HG03103 (cell line): ENCODE results near the gene RGS4.

Source experiments
- ATAC-seq: cut with Tn5 transposase; IDR thresholded peaks from one replicate; pipeline ENCODE4 v1.9.1; 2021; ENCODE audit warnings: low read depth; ENCODE audit not compliant: unreplicated experiment

The RGS4 gene

DNA sequence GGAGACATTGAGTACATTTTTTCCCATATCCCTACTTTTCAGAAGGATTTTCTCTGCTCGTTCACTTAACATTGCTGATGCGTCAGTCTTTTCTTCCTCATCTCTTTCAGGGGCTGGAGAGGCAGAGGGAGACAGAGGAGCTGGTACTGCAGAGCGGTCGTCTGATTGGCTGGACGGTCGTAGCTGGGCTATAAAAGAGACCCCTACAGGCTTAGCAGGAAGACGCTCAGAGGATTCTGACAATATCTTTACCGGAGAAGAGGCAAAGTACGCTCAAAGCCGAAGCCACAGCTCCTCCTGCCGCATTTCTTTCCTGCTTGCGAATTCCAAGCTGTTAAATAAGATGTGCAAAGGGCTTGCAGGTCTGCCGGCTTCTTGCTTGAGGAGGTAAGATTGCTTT is at the start of gene RGS4:
RGS4 (plus strand) TSS at position 220 of the 400 bp plus-strand sequence; CDS start at position 344, 124 bp downstream.
- no peak for ATAC-seq

- no peak for ATAC-seq
Observed at GRCh38 chr1:163022129-163022528, 47.0 kb upstream of the RGS4 start.

DNA sequence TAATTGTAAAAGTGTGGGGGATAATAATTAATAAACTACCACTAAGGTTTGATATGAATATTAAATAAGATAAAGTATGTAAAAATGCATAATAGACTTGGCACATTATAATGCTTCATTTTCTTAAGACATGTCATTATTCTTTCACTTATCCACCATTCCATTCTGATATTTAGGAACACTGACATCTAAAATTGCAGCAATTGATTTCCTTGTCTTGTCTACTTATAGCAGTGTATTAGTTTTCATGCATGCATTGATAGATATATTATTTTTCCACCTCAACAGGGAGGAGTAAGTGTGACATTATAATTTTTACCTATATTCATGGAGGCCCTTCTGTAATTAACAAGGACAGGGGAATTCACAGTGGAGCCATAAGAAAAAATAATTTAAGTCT is 41.6 kb upstream of the RGS4 start:
- ATAC-seq: no peak

DNA sequence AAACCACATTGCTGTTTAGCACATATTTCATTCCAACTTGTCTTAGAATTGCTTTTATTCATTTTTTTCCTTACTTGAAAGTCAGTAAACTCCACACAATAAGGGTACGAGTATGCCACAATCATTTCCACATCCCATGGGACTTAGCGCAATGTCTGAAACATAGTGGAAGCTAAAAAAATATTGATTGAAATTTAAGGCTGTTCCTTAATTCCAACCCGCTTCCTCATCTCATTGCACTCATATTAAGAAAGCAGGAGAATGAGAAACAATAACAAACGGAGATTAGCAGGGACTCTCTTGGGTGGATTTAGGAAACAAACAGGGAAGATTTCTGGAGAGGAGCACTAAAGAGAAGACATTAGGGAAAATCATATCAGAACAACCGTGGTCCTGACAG is 39.3 kb upstream of the RGS4 start:
- no peak for ATAC-seq

DNA sequence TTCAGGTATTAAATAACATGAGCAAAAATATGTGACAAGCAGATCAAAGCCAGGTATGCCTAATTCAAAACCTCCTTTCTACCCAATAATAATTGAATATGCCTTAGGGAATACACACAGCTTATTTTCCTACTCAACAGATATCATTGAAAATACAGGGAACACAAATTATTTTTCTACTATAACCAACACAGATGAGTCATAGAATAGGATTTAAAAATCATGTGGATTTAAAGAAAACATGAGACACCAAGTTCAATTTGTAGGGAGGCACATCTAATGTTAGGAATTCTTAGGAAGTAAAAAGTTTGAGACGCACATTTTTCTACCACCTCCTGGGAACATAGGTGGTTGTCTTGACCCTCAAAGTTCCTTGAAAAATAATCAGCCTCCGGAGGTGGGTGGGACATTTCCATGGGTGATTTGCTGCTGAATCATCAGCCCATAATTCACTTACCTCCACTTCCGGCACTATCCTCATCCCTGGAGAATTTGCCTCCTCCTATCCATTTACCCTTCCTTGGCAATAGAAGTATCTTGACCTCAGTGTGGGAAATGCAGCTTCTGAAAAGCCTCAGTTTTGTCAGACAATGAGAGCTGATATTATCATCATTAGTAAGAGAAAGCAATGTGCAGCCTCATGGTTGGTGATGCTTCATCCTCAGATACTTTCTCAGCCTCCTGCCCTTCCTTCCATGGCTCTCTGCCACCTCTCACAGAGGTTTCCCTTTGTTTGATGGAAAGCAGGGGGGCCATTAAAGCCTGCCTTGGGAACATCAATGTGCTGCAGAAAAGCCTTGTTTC is 33.5 kb upstream of the RGS4 start:
- ATAC-seq: no peak

- ATAC-seq: no peak
Observed at GRCh38 chr1:163036671-163037070, 32.5 kb upstream of the RGS4 start.

- no peak for ATAC-seq
Observed at GRCh38 chr1:163038928-163039706, 30.0 kb upstream of the RGS4 start.

GRCh38 chr1:163039707-163040093 is 29.5 kb upstream of the RGS4 start:
- ATAC-seq: no peak

DNA sequence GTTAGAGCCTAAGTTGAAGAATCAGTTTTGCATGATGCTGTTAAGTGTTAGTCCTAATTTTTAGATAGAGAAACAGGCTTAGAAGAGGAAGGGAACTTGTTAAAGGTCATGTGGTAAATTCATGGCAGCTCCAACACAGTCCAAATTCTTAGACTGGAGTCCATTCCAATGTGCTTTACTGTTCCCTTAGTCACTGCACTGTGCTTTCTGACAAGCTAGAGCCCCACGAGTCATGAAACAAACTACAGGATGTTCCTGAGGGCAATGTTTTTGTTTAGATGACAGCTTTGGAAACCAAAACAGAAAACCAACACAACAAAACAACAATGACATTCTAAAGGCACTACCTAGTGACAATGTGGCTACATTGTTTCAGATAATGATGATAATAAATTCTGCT is 23.1 kb upstream of the RGS4 start:
- ATAC-seq: no peak

- no peak for ATAC-seq
Observed at GRCh38 chr1:163047951-163048659, 21.1 kb upstream of the RGS4 start.

DNA sequence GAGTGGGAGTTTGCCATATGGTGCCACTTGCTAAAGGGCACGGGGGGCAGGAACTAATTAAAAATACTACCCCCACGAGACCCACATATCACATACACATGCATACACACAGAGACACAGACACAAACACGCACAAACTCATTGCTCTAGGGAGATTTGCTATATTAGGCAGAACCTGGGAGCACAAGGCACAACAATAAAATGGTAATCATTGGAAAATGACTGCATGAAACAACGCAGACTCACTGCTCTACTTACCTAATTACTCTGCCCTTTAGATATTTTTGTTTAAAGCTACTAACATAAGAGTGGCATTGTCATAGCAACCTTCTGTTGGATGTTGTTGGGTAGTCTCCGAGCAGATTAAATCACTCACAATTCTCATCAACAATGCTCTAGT is 20.3 kb upstream of the RGS4 start:
- no peak for ATAC-seq

DNA sequence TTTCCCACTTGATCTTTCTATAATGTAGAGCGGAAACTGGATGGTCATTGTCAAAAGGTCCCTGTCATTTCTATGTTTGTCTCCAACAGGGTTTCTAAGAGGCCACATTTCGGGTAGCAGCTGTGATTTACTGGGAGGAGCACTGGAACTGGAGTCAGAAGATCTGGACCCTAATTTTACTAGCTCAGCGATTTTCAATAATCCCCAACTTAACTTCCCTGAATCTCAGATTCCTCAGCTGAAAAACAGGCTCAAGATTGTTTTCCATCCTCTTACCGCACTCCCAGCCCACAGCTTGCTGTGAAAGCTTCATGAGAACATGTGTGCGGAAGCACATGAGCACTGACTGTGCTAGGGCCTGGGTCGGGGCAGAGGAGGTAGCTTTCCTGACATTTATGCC is 19.9 kb upstream of the RGS4 start:
- ATAC-seq: no peak

- ATAC-seq: no peak
Observed at GRCh38 chr1:163050496-163050895, 18.7 kb upstream of the RGS4 start.

- ATAC-seq: no peak
Observed at GRCh38 chr1:163054181-163054591, 15.0 kb upstream of the RGS4 start.

- ATAC-seq: no peak
Observed at GRCh38 chr1:163055005-163055404, 14.2 kb upstream of the RGS4 start.

GRCh38 chr1:163055531-163055930 is 13.6 kb upstream of the RGS4 start:
- ATAC-seq: no peak

GRCh38 chr1:163056831-163057230 is 12.3 kb upstream of the RGS4 start:
- ATAC-seq: no peak

- no peak for ATAC-seq
Observed at GRCh38 chr1:163060343-163061007, 8.7 kb upstream of the RGS4 start.

DNA sequence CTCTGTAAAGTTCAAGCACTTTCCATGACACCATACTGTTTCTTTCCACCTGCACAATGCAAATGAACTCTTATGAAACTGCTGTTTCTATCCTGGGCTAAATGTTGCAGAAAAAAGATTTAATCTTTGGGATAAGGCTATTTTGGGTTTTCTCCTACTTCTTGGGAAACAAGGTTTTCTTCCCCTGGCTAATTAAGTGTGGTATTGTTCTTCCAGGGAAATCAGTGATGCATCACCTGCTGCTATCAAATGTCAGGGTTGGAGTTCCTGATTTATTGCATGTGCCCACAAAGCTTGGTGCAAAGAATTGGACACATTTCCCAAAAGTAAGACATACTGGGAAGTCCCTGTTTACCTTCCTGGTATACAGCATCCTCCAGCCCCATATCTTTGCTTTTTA is 6.0 kb upstream of the RGS4 start:
- ATAC-seq: no peak

DNA sequence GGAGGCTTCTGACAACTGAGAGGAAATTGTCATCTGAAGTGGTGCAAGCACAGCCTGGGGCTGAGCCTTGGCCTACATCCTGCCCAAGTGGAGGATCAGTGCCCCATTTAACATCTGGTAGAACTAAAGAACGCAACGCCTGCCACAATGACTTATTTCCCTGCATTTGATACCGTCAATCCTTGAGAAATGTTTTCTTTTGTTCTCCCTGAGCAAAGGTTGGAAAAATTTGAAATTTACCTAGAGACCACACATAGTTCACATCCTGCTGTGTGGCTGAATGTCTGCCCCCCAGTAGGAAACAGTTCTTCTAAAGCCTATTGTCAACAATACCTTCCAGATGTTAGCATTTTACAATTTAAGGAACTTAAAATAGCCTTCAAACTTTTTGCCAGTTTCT is 5.6 kb upstream of the RGS4 start:
- ATAC-seq: no peak

GRCh38 chr1:163066168-163066567 is 3.0 kb upstream of the RGS4 start:
- ATAC-seq: no peak
